Peyer's patch (tissue), 4 donors: Measurements from ENCODE around the gene SLC4A3. TPM values are rescaled to one million over a fixed set of nuclear protein-coding genes. Genes with fewer than 3 reads are reported as not detected.

ENCODE experiments used
- DNase-seq, 3 donors: peaks; one replicate each; pipeline ENCODE4 v3.0.0-alpha.2; 2017 to 2019
- H3K27ac ChIP-seq, 4 donors: fragments of 200-600 bp; sonication (generic); one replicate each; pipeline ENCODE4 v1.5.1; 2016 to 2019
- H3K27me3 ChIP-seq, 2 donors: fragments of 200-600 bp; sonication (generic); one replicate each; pipeline ENCODE4 v1.5.1; 2019
- H3K36me3 ChIP-seq, 3 donors: fragments of 200-600 bp; sonication (generic); one replicate each; pipeline ENCODE4 v1.5.1; 2016 to 2019
- H3K4me1 ChIP-seq, 4 donors: fragments of 200-600 bp; sonication (generic); one replicate each; pipeline ENCODE4 v1.5.1; 2016 to 2019
- H3K4me3 ChIP-seq, 4 donors: fragments of 200-600 bp; sonication (generic); 1 replicate in 3 of 4; 2 replicates in 1 of 4; pipeline ENCODE4 v1.5.1; 2016 to 2019; ENCODE audit warnings: mild to moderate bottlenecking in 1 of 4
- H3K9me3 ChIP-seq, 4 donors: fragments of 200-600 bp; sonication (generic); one replicate each; pipeline ENCODE4 v1.5.1; 2016 to 2019; ENCODE audit warnings: mild to moderate bottlenecking in 1 of 4
- CTCF ChIP-seq, 6 experiments: fragments of 450-650 bp in 4 of 6; fragments of 200-600 bp in 2 of 6; sonication (generic) in 1 of 6; IDR thresholded peaks; one replicate each; pipeline ENCODE4 v1.5.1; 2017 to 2019; ENCODE audit warnings: antibody characterized with exemption in 6 of 6, mild to moderate bottlenecking in 3 of 6, moderate library complexity in 1 of 6
- POLR2A ChIP-seq, 2 donors: fragments of 450-650 bp; IDR thresholded peaks; one replicate each; pipeline ENCODE4 v1.5.1; 2017; ENCODE audit warnings: antibody characterized with exemption in 2 of 2, mild to moderate bottlenecking in 2 of 2, moderate library complexity in 2 of 2
- total RNA-seq, 4 donors: library from RNA; depleted of rRNA; stranded (reverse); fragments of >200 nt; gene quantifications; one replicate each; pipeline ENCODE4 v1.1.0, GENCODE V29; 2016

The SLC4A3 gene
- total RNA-seq, 4 donors from 2014 or later, result 0.57 to 8.1 TPM; not detected in 2

GRCh38 chr2:219656526-219656925 lies 29.1 kb downstream of the SLC4A3 start:
- no peak for DNase-seq
- TF ChIP-seq CTCF (IDR thresholded peaks at IDR 0.05) (no peak), POLR2A (IDR thresholded peaks at IDR 0.05) (no peak)
- H3K27ac ChIP-seq, result no peak overlapping the region
- H3K4me3 ChIP-seq, result no peak overlapping the region
- H3K27me3 ChIP-seq, result no peaks in the 10 kb centered on the region
- H3K4me1 ChIP-seq, result no peaks in the 10 kb centered on the region
- H3K9me3 ChIP-seq, result no peaks in the 10 kb centered on the region
- H3K36me3 ChIP-seq, result no peaks in the 10 kb centered on the region

- no peaks in the 10 kb centered on the region for H3K4me1 ChIP-seq
- DNase-seq, result no peak
- H3K27me3 ChIP-seq, result no peaks in the 10 kb centered on the region
- no peaks in the 10 kb centered on the region for H3K9me3 ChIP-seq
- H3K4me3 ChIP-seq, result no peak overlapping the region
- H3K36me3 ChIP-seq, result no peaks in the 10 kb centered on the region
- TF ChIP-seq POLR2A (IDR thresholded peaks at IDR 0.05) (no peak), CTCF (IDR thresholded peaks at IDR 0.05) (no peak)
- H3K27ac ChIP-seq, result no peak overlapping the region
These were observed 30.9 kb downstream of the SLC4A3 start for GRCh38 chr2:219658196-219658846.

GRCh38 chr2:219658874-219659273 lies 31.4 kb downstream of the SLC4A3 start:
- peak in 1 of 3 donors; percentile 5 for DNase-seq
- Histone ChIP-seq H3K4me1 (no peaks in the 10 kb centered on the region), H3K4me3 (no peak overlapping the region), H3K9me3 (no peaks in the 10 kb centered on the region), H3K27ac (no peak overlapping the region), H3K36me3 (no peaks in the 10 kb centered on the region), H3K27me3 (no peaks in the 10 kb centered on the region)
- TF ChIP-seq CTCF (IDR thresholded peaks at IDR 0.05), result no peak
- TF ChIP-seq POLR2A (IDR thresholded peaks at IDR 0.05), result no peak

GRCh38 chr2:219661197-219661954 lies 33.9 kb downstream of the SLC4A3 start:
- no peak overlapping the region for H3K27ac ChIP-seq

GRCh38 chr2:219661955-219662395 lies 34.5 kb downstream of the SLC4A3 start:
- Histone ChIP-seq H3K4me1 (no peaks in the 10 kb centered on the region), H3K36me3 (no peaks in the 10 kb centered on the region), H3K27ac (no peak overlapping the region), H3K27me3 (no peaks in the 10 kb centered on the region), H3K9me3 (no peaks in the 10 kb centered on the region), H3K4me3 (no peak overlapping the region)
- peak in 1 of 3 donors; percentile 1 for DNase-seq
- TF ChIP-seq CTCF (IDR thresholded peaks at IDR 0.05) (no peak), POLR2A (IDR thresholded peaks at IDR 0.05) (no peak)

More at GRCh38 chr2:219661197-219661954, 33.9 kb downstream of the SLC4A3 start:
- H3K36me3 ChIP-seq, result no peaks in the 10 kb centered on the region
- no peak overlapping the region for H3K4me3 ChIP-seq
- TF ChIP-seq POLR2A (IDR thresholded peaks at IDR 0.05) (no peak), CTCF (IDR thresholded peaks at IDR 0.05) (no peak)
- DNase-seq, result peak in 1 of 3 donors; percentile 2
- H3K4me1 ChIP-seq, result no peaks in the 10 kb centered on the region
- no peaks in the 10 kb centered on the region for H3K27me3 ChIP-seq
- H3K9me3 ChIP-seq, result no peaks in the 10 kb centered on the region
